ENCODE measurements around the gene NANOS2.

NANOS2 gene

DNA sequence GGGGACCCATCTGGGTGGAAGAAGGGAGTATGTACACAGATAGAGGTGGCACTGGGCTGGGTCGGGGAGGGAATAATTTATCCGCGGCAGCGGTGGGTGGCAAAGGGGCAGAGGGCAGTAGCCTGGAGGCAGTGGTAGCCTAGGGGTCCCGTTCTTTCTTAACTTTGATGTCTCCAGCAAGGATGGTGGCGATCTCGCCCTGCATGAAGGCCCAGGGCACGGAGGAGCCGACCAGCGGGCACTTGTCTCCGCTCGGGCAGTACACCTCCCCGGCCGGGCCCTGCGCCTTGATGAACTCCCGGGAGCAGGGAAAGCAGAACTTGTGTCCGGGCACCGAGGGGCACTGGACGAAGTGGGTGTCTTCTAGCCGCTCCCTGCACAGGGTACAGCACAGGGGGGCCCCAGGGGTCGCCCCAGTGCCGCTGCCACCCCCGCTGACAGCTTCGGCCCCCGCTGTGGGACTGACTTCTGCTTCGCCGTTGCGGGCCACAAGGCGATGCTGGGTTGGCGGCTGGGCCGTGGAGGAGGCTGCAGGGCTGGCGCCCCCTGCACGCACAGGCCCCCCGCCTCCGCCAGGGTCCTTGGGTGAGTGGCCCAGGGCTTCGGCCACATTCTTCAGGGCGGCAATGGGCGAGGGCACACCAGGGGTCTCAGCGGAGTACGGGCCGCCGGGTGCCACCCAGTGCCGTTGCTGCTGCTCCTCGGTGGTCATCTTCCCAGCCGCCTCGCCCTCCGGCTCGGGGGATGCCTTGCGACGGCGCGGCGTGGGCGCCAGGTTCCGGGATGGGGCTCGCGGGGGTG lies 30.5 kb downstream of the NANOS2 start:
- peak overlapping the region; percentile 89; the same call in 1 of the 2 replicates for H3K27ac ChIP-seq
- no peak for TF ChIP-seq ZFX (IDR thresholded peaks at IDR 0.05)
- TF ChIP-seq, protein P1, sequence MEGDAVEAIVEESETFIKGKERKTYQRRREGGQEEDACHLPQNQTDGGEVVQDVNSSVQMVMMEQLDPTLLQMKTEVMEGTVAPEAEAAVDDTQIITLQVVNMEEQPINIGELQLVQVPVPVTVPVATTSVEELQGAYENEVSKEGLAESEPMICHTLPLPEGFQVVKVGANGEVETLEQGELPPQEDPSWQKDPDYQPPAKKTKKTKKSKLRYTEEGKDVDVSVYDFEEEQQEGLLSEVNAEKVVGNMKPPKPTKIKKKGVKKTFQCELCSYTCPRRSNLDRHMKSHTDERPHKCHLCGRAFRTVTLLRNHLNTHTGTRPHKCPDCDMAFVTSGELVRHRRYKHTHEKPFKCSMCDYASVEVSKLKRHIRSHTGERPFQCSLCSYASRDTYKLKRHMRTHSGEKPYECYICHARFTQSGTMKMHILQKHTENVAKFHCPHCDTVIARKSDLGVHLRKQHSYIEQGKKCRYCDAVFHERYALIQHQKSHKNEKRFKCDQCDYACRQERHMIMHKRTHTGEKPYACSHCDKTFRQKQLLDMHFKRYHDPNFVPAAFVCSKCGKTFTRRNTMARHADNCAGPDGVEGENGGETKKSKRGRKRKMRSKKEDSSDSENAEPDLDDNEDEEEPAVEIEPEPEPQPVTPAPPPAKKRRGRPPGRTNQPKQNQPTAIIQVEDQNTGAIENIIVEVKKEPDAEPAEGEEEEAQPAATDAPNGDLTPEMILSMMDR (conservative IDR thresholded peaks at IDR 0.05), result no peak

DNA sequence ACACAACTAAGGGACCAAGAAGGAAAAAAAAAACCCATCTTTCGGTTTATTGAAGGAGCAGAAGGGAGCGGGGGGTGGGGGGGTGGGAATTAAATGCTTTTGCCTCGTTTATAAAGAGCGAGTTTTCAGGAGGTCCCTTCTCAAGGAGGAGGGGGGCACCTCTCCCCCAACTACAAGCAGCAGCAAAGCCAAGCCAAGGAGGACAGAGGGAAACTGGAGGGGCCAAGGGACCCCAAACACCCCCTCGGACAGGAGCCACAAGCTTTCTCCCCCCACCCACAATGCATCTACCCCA lies 31.0 kb downstream of the NANOS2 start:
- H3K27ac ChIP-seq, result peak overlapping the region; percentile 89
- TF ChIP-seq, protein P1 (conservative IDR thresholded peaks at IDR 0.05), result peak; percentile 66
- TF ChIP-seq ZFX (IDR thresholded peaks at IDR 0.05), result no peak

DNA sequence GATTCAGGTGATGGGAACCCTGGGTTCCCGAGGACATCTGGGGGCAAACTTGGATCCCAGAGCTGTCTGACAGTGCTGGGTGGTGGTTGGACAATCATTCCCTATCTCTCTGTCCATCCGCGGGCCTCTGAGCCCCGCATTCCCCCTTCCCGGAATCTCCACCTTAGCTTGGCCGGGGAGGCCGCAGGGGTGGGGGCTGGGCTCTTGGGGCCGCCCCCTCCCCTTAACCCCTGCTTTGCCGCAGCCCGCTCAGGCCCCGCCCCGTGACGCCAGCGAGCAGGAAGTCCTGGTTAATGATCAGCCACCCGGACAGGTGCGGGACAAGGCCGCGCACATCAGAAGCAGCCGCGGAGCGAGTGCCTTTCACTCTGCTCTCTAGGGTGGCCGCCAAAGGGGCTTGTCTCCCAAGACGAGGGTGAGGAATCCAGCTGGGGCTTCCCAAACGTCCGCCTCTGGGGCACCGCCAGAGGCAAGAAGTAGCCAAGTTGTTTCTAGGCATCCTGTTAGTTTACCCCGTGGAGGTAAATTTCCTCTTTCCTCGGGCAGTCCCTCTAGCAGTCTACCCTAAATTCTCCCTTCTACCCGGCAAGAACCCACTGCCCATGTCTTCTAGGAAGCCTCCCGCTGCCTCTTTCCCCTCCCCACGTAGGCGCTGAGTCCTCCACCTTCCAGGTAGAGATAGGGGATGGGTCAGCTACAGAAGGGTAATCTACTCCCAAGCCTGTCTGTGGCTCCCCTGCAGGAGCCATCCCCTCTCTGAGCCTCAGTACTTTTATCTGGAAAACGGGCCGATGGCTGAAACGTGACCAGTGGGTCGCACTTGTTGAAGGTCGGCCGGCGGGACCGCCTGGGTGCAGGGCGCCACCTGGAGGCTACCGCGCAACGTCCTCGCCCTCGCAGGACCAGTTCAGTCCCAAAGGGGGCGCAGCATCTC lies 31.7 kb downstream of the NANOS2 start:
- H3K27ac ChIP-seq, result peak overlapping the region; percentile 89
- TF ChIP-seq ZFX (IDR thresholded peaks at IDR 0.05), result peak; percentile 28; the same call in 1 of the 2 replicates
- TF ChIP-seq, protein P1 (conservative IDR thresholded peaks at IDR 0.05), result peak; percentile 91

DNA sequence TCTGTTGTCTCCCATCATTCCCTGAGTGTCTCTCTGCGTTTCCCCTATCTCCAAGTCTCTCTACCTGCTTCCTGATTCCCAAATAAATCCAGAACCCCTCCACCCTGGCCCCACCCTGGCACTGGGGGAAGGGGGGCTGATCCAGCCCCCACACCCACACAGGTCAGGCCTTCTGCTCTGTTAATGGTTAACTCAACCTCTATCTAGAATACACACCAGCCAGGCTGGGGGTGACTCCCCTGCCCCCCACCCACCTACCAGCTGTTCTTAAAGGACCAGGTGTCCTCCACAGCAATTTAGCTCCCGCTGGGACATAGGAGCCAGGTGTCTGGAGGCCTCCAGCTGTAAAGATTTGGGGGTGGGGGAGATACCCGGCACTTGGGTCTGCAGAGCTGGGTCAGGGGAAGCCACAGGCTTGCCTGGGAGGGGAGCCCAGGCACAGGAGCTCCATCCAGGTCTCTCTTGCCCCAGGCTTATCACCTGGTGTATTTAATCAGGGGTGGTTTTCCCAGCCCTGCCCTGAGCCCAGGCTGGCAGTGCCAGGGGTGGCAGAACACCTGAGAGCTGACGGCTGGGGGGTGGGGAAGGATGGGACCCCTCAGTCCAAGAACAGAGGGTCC lies 32.6 kb downstream of the NANOS2 start:
- H3K27ac ChIP-seq, result peak overlapping the region; percentile 89; the same call in 1 of the 2 replicates
- no peak for TF ChIP-seq ZFX (IDR thresholded peaks at IDR 0.05)
- TF ChIP-seq, protein P1 (conservative IDR thresholded peaks at IDR 0.05), result no peak

DNA sequence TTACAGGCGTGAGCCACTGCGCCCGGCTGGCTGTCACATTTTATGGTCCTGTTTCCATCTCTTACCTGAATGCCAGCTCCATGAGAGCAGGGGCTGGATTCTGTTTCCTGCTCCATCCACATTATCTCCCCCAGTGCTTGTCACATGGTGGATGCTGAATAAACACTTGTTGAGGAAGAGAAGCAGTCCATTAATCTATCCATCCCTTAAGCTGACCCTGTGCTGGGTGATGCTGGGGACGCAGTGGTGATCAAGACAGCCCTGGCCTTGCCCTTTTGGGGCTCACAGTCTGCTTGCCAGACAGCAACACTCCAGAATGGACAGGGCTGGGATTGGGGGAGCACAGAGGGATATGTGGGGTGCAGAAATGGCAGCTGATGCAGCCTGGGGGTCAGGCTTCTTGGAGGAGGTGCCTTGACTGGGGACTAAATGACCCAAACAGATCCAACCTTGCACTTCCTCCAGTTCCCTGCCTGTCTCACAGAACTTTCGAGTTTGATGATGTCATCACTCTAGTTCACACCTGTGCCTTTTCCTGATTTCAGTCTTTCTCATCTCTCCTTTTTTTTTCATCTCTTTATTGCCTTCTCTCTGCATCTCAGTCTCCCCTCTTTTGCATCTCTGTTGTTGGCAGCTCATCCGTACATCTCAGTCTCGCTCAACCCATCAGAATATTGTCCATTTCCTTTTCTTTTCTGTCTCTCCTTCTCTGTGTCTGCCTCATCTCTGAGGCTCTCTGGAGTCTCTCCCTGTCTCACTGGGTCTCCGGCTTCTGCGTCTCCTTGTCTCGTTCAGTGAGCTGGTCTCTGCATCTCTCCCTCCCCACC lies 33.3 kb downstream of the NANOS2 start:
- TF ChIP-seq, protein P1 (conservative IDR thresholded peaks at IDR 0.05), result no peak
- no peak overlapping the region for H3K27ac ChIP-seq

DNA sequence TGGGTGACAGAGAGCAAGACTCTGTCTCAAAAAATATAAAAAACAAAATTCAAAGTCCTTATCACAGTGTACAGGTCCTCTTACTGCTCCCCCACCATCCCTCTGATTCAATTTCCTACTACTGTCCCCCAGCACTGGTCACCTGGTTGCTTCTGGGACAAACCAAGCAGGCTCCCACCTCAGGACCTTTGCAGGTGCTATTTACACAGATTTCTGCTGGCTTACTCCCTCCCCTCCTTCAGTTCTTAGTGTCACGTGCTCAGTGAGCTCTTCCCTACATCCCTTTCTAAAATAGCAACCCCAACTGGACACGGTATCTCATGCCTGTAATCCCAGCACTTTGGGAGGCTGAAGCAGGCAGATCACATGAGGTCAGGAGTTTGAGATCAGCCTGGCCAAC lies 34.6 kb downstream of the NANOS2 start:
- H3K27ac ChIP-seq, result no peak overlapping the region

More for the DNA sequence above, 34.6 kb downstream of the NANOS2 start:
- TF ChIP-seq, protein P1 (conservative IDR thresholded peaks at IDR 0.05), result no peak
- no peak for TF ChIP-seq ZFX (IDR thresholded peaks at IDR 0.05)

All from C4-2B (cell line).